ENCODE results near the gene PVALEF. TPM values are rescaled to one million over a fixed set of nuclear protein-coding genes. Genes with fewer than 3 reads are reported as not detected.
A peak's percentile ranks its signal among the peaks of the same experiment; 100 is the strongest.

The PVALEF gene
- total RNA-seq, 1 experiment from 2014 or later, result not detected

GRCh38 chr17:81189670-81190530 is 24.6 kb downstream of the PVALEF start:
- Mint-ChIP-seq H3K4me1 (0 out of 4 replicates have a peak, but pooled peaks cover 0 to 4% of the 10 kb centered on the region in 2 experiments), H3K4me3 (no peak overlapping the region), H3K9me3 (no peaks in the 10 kb centered on the region), H3K27me3 (ENCODE audit: low read depth) (no peaks in the 10 kb centered on the region), H3K36me3 (ENCODE audit: insufficient read depth in 1 of 3, low read depth in 3 of 3) (peaks cover 0 to 10% (median 6%) of the 10 kb centered on the region in 3 experiments; a peak in 5 of 7 replicates), H3K27ac (no peak overlapping the region)
- Histone ChIP-seq H3K9me3 (ENCODE audit: control insufficient read depth, low read depth, low read length) (no peaks in the 10 kb centered on the region), H2BK20ac (ENCODE audit: low read depth, low read length, poor library complexity, severe bottlenecking) (no peak overlapping the region), H3K27me3 (ENCODE audit: insufficient read depth, low read length) (no peaks in the 10 kb centered on the region), H2BK5ac (ENCODE audit: insufficient read length, low read length) (no peak overlapping the region), H2AK5ac (ENCODE audit: insufficient read length, low read length) (no peak overlapping the region), H4K5ac (ENCODE audit: insufficient read length, low read depth, low read length) (no peak overlapping the region), H3K79me1 (ENCODE audit: insufficient read depth, low read depth, low read length, poor library complexity, severe bottlenecking) (no peaks in the 10 kb centered on the region), H3K18ac (ENCODE audit: insufficient read length, low read depth, low read length) (no peak overlapping the region), H3T11ph (ENCODE audit: low read length) (no peak overlapping the region), H3K4me1 (ENCODE audit: insufficient read depth, low read length) (no peaks in the 10 kb centered on the region), H2BK120ac (ENCODE audit: low read depth, low read length, poor library complexity, severe bottlenecking) (no peak overlapping the region), H2AFZ (ENCODE audit: low read length) (no peak overlapping the region), H3K9ac (ENCODE audit: extremely low read depth, insufficient read length, low read length) (no peak overlapping the region), H3K56ac (ENCODE audit: insufficient read length, low read depth, low read length) (no peak overlapping the region), H4K8ac (replicated peaks; ENCODE audit: insufficient read length, low read depth, low read length) (no peak overlapping the region), H3K23ac (ENCODE audit: insufficient read length, low read depth, low read length) (no peak overlapping the region), H3K79me2 (ENCODE audit: insufficient read depth, low read length) (no peaks in the 10 kb centered on the region), H4K91ac (ENCODE audit: insufficient read length, low read depth, low read length) (no peak overlapping the region), H2BK12ac (ENCODE audit: insufficient read length, low read depth, low read length) (no peak overlapping the region), H3K4ac (ENCODE audit: low read depth, low read length) (no peak overlapping the region), H3K14ac (ENCODE audit: insufficient read depth, low read length) (no peak overlapping the region), H4K20me1 (ENCODE audit: control insufficient read depth, insufficient read depth, insufficient read length) (no peaks in the 10 kb centered on the region), H3K4me2 (ENCODE audit: insufficient read depth, insufficient read length, low read length) (no peak overlapping the region), H3K27ac (ENCODE audit: insufficient read length, low read depth, low read length) (no peak overlapping the region), H2BK15ac (ENCODE audit: low read depth, low read length) (no peak overlapping the region), H3K23me2 (ENCODE audit: insufficient read length, low read depth, low read length, poor library complexity, severe bottlenecking) (no peaks in the 10 kb centered on the region)
- peak; percentile 47 for TF ChIP-seq CTCF (conservative IDR thresholded peaks at IDR 0.05)
- no CpG with 5 or more reads among the region's 27 CpGs for WGBS (ENCODE audit: extremely low coverage, insufficient read length, low lambda C conversion rate)
- DNase-seq, result peak; percentile 58

All from H9 (cell line).